GM10248 (cell line): ENCODE measurements around the gene CCDC141.
"Not testable (repeated sequence)": the region's sequence is repeated elsewhere in the genome, so short reads cannot be mapped to it uniquely, and the experiment has no call there.

Experiments
- CTCF ChIA-PET: fragments of 300-600 bp; sonication (Branson Sonifier 250); formaldehyde crosslinking; extraction: SDS; loops from one replicate; lab custom pipeline; 2021; ENCODE audit warnings: antibody characterized with exemption; lab: Yijun Ruan, JAX
- POLR2A ChIA-PET: fragments of 350-650 bp; sonication (Branson Sonifier 250); formaldehyde crosslinking; extraction: SDS; loops from one replicate; lab custom pipeline; 2020; ENCODE audit warnings: antibody characterized with exemption; lab: Yijun Ruan, JAX
- DNase-seq: peaks from one replicate; pipeline ENCODE4 v3.0.0; 2012; ENCODE audit errors: extremely low spot score
- TF ChIP-seq, protein P1 (sequence below): IDR thresholded peaks from 2 replicates; pipeline ENCODE4 v1.5.1; 2012; ENCODE audit warnings: mild to moderate bottlenecking, low read depth; ENCODE audit errors: extremely low read depth, missing control alignments, control extremely low read depth

The CCDC141 gene

DNA sequence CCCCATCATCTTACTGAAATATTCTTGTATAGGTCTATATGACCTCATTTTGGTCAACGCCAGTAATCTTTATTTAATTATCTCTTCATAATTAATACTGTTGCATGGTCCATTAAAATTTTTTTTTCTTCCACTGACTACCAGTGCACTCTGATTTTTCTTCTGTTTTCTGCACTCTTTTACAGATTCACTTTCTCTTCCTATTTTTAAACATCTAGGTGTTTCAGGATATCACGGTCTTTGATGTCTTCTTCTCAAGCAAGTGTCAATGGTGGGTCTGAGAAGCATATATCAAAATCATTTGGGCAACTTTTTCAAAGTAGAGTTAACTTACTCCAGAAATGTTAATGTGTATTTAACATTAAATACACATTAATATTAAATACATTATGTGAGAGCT lies 51.4 kb downstream of the CCDC141 start:
- POLR2A ChIA-PET: no interaction called here
- CTCF ChIA-PET: interaction anchor here (0.9 to 2.5 kb wide), 5 partner anchors 9 to 44 kb away, joined by 3 to 20 read pairs (median 4); no protein-coding TSS in a partner anchor
- no peak for DNase-seq
- TF ChIP-seq, protein P1, sequence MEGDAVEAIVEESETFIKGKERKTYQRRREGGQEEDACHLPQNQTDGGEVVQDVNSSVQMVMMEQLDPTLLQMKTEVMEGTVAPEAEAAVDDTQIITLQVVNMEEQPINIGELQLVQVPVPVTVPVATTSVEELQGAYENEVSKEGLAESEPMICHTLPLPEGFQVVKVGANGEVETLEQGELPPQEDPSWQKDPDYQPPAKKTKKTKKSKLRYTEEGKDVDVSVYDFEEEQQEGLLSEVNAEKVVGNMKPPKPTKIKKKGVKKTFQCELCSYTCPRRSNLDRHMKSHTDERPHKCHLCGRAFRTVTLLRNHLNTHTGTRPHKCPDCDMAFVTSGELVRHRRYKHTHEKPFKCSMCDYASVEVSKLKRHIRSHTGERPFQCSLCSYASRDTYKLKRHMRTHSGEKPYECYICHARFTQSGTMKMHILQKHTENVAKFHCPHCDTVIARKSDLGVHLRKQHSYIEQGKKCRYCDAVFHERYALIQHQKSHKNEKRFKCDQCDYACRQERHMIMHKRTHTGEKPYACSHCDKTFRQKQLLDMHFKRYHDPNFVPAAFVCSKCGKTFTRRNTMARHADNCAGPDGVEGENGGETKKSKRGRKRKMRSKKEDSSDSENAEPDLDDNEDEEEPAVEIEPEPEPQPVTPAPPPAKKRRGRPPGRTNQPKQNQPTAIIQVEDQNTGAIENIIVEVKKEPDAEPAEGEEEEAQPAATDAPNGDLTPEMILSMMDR: no peak

DNA sequence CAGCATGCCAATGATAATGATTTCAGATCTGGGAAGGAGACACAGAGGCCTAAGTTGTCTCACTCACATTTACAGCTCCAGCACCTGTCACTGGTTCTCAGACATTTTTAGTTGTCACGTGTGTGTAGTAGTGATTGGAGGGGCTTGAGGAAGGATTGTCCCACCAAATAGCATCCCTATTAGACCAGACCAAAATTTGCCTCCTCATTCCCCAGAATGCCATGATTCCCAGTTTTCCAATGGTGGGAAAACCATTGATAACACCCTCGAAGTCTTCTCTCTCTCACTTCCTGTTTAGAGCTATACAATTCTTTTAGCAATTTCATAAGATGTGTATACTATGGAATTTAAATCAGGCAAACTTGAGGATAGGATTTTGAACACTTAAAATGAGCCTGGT lies 52.5 kb downstream of the CCDC141 start:
- TF ChIP-seq, protein P1: no peak
- ChIA-PET CTCF (interaction anchor here (0.9 to 2.5 kb wide), 5 partner anchors 12 to 47 kb away, joined by 3 to 20 read pairs (median 4); no protein-coding TSS in a partner anchor), POLR2A (no interaction called here)
- DNase-seq: no peak

DNA sequence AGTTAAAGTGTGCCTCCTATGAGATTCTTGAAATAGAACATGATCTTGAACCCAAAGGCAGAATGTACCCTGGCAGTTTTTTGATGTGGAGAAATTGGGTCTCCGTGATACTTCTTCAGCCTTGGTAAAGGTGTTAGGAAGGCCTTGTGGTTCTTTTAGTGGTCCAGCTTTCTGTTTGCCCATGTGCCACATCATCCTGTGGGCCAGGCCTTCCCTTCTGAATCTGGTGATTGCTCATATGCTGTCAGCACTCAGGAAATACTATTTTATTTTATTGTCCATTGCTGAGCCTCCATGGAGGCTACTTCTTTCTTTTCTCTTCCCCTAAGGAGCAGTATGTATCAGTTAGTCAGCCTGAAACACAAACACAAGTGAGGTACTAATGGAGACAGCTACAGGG lies 52.9 kb downstream of the CCDC141 start:
- CTCF ChIA-PET: interaction anchor here (0.9 to 2.5 kb wide), 4 partner anchors 23 to 47 kb away, joined by 3 to 20 read pairs (median 5); no protein-coding TSS in a partner anchor
- no peak for DNase-seq
- POLR2A ChIA-PET: no interaction called here
- TF ChIP-seq, protein P1: no peak

DNA sequence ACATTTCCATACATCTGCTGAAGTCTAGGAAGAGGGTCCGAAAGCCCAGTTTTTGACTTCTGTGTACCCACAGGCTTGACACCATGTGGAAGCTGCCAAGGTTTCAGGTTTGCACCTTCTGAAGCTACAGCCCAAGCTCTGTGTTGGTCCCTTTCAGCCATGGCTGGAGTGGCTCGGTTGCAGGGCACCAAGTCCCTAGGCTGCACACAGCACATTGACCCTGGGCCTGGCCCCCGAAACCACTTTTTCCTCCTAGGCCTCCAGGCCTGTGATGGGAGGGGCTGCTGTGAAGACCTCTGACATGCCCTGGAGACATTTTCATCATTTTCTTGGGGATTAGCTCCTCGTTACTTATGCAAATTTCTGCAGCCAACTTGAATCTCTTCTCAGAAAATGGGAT lies 55.7 kb downstream of the CCDC141 start:
- DNase-seq: no peak
- ChIA-PET CTCF (interaction anchor here (1.3 kb wide), 1 partner anchor 26 kb away, joined by 3 read pairs; no protein-coding TSS in a partner anchor), POLR2A (no interaction called here)
- TF ChIP-seq, protein P1: no peak

DNA sequence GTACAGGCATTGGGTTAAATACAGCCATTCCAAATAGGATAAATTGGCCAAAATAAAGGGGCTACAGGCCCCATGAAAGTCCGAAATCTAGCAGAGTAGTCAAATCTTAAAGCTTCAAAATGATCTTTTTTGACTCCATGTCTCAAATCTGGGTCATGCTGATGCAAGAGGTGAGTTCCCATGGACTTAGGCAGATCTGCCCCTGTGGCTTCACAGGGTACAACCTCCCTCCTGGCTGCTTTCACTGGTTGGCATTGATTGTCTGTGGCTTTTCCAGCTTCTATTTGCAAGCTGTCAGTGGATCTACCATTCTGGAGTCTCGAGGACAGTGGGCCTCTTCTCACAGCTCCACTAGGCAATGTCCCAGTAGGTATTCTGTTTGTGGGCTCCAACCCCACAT lies 56.1 kb downstream of the CCDC141 start:
- POLR2A ChIA-PET: no interaction called here
- CTCF ChIA-PET: interaction anchor here (1.1 to 1.3 kb wide), 2 partner anchors 12 to 27 kb away, joined by 3 to 4 read pairs; no protein-coding TSS in a partner anchor
- TF ChIP-seq, protein P1: no peak
- DNase-seq: no peak

DNA sequence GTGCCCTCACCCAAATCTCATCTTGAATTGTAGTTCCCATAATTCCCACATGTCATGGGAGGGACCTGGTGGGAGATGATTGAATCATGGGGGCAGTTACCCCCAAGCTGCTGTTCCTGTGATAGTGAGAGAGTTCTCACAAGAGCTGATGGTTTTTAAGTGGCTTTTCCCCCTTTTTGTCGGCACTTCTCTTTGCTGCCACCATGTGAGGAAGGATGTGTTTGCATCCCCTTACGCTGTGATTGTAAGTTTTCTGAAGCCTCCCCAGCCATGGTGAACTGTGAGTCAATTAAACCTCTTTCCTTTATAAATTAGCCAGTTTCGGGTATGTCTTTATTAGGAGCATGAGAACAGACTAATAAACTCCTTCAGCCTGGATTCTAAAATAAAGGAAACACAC lies 57.2 kb downstream of the CCDC141 start:
- CTCF ChIA-PET: interaction anchor here (1.1 to 1.3 kb wide), 2 partner anchors 13 to 28 kb away, joined by 3 to 4 read pairs; no protein-coding TSS in a partner anchor
- POLR2A ChIA-PET, DNase-seq: not testable (repeated sequence)

DNA sequence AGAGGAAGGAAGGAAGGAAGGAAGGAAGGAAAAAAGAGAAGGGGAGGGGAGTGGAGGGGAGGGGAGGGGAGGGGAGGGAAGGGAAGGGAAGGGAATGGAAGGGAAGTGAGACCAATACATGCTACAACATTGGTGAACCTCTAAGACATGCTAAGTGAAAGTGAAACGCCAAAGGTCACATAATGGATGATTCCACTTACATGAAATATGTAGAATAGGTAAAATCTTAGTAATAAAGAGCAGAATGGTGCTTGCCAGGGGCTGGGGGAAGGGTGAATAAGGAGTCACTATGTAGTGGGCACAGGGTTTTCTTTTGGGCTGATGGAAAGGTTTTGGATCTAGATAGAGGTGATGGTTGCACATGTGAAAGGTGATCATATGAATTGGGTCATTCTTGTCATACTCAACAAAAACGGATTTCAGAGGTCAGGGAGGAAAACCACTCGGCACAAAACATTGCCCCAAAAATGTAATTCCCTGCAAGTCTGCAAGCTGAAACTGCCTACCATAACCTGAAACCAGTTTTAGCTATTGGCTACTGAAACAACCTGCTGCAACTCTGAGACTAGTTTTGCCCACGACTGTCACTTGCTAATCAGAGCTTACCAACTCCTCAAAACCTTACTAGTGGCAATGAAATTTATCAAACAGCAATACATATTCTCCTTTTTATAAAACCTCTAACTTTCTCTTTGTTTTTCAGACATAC lies 59.2 kb downstream of the CCDC141 start:
- CTCF ChIA-PET: interaction anchor here (0.8 to 1.3 kb wide), 3 partner anchors 12 to 175 kb away, joined by 3 read pairs; no protein-coding TSS in a partner anchor
- POLR2A ChIA-PET: no interaction called here
- peak; percentile 15 for DNase-seq
- TF ChIP-seq, protein P1: no peak

DNA sequence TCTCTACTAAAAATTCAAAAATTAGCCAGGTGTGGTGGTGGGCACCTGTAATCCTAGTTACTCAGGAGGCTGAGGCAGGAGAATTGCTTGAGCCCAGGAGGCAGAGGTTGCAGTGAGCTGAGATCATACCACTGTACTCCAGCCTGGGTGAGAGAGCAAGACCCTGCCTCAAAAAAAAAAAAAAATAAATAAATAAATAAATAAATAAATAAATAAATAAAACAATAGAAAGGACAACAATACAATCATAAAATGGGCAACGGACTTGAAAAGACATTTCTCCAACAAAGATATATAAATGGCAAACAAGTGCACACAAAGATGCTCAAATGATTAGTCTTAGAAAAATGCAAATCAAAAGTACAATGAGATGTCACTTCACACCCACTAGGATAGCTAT lies 60.5 kb downstream of the CCDC141 start:
- POLR2A ChIA-PET: interaction anchor here (0.6 kb wide), 1 partner anchor 55 kb away, joined by 10 read pairs; no protein-coding TSS in a partner anchor
- CTCF ChIA-PET: interaction anchor here (1.3 to 1.4 kb wide), 2 partner anchors 9 to 174 kb away, joined by 3 to 4 read pairs; no protein-coding TSS in a partner anchor
- DNase-seq: not testable (repeated sequence)

DNA sequence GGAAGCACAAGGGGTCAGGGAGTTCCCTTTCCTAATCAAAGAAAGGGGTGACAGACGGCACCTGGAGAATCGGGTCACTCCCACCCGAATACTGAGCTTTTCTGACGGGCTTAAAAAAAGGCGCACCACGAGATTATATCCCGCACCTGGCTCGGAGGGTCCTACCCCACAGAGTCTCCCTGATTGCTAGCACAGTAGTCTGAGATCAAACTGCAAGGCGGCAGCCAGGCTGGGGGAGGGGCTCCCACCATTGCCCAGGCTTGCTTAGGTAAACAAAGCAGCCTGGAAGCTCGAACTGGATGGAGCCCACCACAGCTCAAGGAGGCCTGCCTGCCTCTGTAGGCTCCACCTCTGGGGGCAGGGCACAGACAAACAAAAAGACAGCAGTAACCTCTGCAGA lies 67.3 kb downstream of the CCDC141 start:
- DNase-seq, CTCF ChIA-PET, POLR2A ChIA-PET: not testable (repeated sequence)
